ENCODE data around the gene SARM1.

DNA sequence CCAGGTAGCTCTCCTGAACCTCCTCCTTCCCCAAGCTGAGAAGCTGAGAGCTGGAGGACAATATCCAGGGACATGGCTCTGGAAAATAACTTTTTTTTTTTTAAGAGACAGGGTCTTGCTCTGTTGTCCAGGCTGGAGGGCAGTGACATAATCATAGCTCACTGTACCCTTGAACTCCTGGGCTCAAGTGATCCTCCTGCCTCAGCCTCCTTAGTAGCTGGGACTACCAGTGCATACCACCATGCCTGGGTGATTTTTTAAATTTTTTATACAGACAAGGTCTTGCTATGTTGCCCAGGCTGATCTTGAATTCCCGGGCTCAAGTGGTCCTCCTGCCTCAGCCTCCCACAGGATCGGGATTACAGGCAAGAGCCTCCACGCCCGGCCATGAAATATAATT is 28.3 kb downstream of the SARM1 start:
- TF ChIP-seq, protein P1, sequence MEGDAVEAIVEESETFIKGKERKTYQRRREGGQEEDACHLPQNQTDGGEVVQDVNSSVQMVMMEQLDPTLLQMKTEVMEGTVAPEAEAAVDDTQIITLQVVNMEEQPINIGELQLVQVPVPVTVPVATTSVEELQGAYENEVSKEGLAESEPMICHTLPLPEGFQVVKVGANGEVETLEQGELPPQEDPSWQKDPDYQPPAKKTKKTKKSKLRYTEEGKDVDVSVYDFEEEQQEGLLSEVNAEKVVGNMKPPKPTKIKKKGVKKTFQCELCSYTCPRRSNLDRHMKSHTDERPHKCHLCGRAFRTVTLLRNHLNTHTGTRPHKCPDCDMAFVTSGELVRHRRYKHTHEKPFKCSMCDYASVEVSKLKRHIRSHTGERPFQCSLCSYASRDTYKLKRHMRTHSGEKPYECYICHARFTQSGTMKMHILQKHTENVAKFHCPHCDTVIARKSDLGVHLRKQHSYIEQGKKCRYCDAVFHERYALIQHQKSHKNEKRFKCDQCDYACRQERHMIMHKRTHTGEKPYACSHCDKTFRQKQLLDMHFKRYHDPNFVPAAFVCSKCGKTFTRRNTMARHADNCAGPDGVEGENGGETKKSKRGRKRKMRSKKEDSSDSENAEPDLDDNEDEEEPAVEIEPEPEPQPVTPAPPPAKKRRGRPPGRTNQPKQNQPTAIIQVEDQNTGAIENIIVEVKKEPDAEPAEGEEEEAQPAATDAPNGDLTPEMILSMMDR (IDR thresholded peaks at IDR 0.05) = no peak
- no peak for TF ChIP-seq POLR2A (IDR thresholded peaks at IDR 0.05)
